Activated naive CD4-positive, alpha-beta T cell treated with anti-CD3 and anti-CD28 coated beads for 36 hours (primary cell): ENCODE measurements around the gene THADA. TPM values are rescaled to one million over a fixed set of nuclear protein-coding genes. Genes with fewer than 3 reads are reported as not detected.
"Not testable (repeated sequence)": the region's sequence is repeated elsewhere in the genome, so short reads cannot be mapped to it uniquely, and the experiment has no call there.

Experiments used
- CTCF ChIA-PET: fragments of 350-600 bp; sonication (Branson Sonifier 250); formaldehyde crosslinking; loops from one replicate; lab custom pipeline; 2021; ENCODE audit warnings: antibody characterized with exemption; lab: Charles Lee
- DNase-seq: peaks from one replicate; pipeline ENCODE4 v3.0.0-alpha.2; 2020
- H3K27ac Mint-ChIP-seq: one replicate; pipeline ENCODE4 v1.8.0; 2021; ENCODE audit warnings: mild to moderate bottlenecking, mixed read lengths
- H3K27me3 Mint-ChIP-seq: one replicate; pipeline ENCODE4 v1.8.0; 2021; ENCODE audit warnings: low read depth, mixed read lengths
- H3K36me3 Mint-ChIP-seq: one replicate; pipeline ENCODE4 v1.8.0; 2021; ENCODE audit warnings: low read depth, mixed read lengths
- H3K4me1 Mint-ChIP-seq: one replicate; pipeline ENCODE4 v1.8.0; 2021; ENCODE audit warnings: low read depth, mixed read lengths
- H3K4me3 Mint-ChIP-seq: one replicate; pipeline ENCODE4 v1.8.0; 2021; ENCODE audit warnings: mild to moderate bottlenecking, moderate library complexity, mixed read lengths
- H3K9me3 Mint-ChIP-seq: one replicate; pipeline ENCODE4 v1.8.0; 2021; ENCODE audit warnings: mixed read lengths
- intact Hi-C: fragments of 100-400 bp; cut with micrococcal nuclease; formaldehyde crosslinking; loops from one replicate; pipeline ENCODE4 v1.15.1; 2023
- total RNA-seq, 2 experiments: library from RNA; stranded (reverse); gene quantifications; one replicate each; pipeline ENCODE4 v1.2.3, GENCODE V29; 2021

The THADA gene
- total RNA-seq, 2 experiments from 2014 or later = 28.6 to 31.5 TPM

DNA sequence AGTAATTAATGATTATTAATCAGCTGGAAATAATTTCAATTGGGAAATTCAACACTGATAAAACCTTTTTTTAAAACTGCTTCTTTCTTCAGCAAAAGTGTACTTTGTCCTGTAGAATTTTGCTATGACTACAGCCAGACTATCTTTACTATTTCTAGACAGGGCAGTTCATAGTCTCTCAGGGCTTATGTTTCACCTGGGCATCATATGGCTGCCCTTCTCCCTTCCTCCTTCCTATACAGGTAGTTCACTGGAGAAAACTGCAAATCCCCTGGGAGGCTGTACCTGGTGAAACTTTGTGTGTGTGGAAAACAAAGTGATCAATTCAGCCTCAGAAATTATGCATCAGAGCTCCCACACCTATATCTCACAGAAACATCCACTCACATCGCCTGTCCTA is 38.6 kb downstream of the THADA start:
- Mint-ChIP-seq H3K27ac (no peak overlapping the region), H3K9me3 (no peaks in the 10 kb centered on the region), H3K27me3 (no peaks in the 10 kb centered on the region), H3K4me3 (no peak overlapping the region), H3K4me1 (peaks cover 26% of the 10 kb centered on the region), H3K36me3 (peaks cover 45% of the 10 kb centered on the region)
- no peak for DNase-seq
- intact Hi-C loops = loop anchor here (5.0 kb wide), 2 partner anchors 265 to 410 kb away; no protein-coding TSS in a partner anchor
- CTCF ChIA-PET = interaction anchor here (0.8 to 1.4 kb wide), 2 partner anchors 15 to 20 kb away, joined by 3 to 4 read pairs; no protein-coding TSS in a partner anchor

DNA sequence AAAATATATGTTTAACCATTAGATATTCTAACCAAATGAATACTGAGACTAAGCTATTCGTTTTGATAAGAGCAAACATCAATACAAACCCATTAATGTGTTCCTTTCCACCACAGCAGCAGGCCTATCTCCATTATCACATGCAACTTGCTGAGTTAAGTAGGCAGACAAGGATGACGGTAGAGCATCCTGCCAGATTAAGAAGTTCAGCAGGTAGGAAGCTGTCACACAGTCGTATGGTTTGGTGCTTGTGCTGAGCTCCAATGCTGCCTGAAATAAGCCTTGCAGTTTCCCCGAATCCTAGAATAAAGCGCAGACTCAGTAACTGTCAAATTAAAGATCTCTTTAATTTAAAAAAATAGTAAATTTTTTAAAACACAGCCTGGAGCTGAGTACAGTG is 39.6 kb downstream of the THADA start:
- Mint-ChIP-seq H3K36me3 (peaks cover 43% of the 10 kb centered on the region), H3K27me3 (no peaks in the 10 kb centered on the region), H3K4me1 (peaks cover 19% of the 10 kb centered on the region), H3K27ac (no peak overlapping the region), H3K9me3 (no peaks in the 10 kb centered on the region), H3K4me3 (no peak overlapping the region)
- CTCF ChIA-PET = interaction anchor here (0.8 to 1.4 kb wide), 3 partner anchors 14 to 21 kb away, joined by 3 to 5 read pairs (median 4); no protein-coding TSS in a partner anchor
- DNase-seq = no peak
- intact Hi-C loops = loop anchor here (5.0 kb wide), 2 partner anchors 264 to 409 kb away; no protein-coding TSS in a partner anchor

DNA sequence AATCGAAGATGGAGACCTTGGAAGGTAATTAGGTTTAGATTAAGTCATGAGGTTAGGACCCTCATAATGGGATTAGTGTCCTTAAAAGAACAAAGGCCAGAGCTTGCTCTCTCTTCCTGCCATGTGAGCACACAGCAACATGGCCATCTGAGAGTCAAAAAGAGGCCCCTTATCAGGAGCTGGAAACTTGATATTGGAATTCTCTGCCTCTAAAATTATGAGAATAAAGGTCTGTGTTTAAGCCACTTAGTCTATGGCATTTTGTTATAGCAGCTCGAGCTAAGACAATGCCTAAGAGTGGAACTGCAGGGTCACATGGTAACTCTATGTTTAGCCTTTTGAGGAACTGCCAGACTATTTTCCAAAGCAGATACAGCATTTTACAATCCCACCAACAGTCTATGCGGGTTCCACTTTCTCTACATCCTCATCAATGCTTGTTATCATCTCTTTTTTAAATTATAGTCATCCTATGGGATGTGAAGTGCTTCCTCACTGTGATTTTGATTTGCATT is 42.4 kb downstream of the THADA start:
- Mint-ChIP-seq H3K27me3 (no peaks in the 10 kb centered on the region), H3K9me3 (no peaks in the 10 kb centered on the region), H3K36me3 (peaks cover 56% of the 10 kb centered on the region), H3K4me1 (no peaks in the 10 kb centered on the region), H3K4me3 (no peak overlapping the region), H3K27ac (no peak overlapping the region)
- DNase-seq = no peak
- CTCF ChIA-PET = interaction anchor here (1.8 kb wide), 1 partner anchor 24 kb away, joined by 4 read pairs; no protein-coding TSS in a partner anchor
- intact Hi-C loops = no loop called here

DNA sequence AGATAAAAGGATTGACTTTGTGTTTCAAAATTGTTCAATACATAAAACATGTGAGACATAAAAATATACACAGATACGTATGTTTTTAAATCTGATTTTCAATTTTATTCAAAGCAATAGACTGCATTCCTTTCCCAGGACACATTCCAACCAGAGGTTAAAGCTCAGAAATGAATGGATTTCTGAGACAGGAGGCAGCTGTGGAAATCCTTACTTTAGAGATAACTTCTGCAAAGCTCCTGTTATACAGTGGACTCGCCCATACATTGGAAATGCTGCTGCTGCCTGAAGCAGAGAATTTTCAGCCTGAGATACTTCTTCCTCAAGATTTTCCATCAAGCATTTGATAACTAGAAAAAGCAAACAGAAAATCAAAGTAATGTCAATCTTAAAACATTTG is 43.8 kb downstream of the THADA start:
- CTCF ChIA-PET = interaction anchor here (0.6 to 1.8 kb wide), 3 partner anchors 10 to 150 kb away, joined by 4 to 8 read pairs (median 5); no protein-coding TSS in a partner anchor
- no peak overlapping the region for H3K27ac Mint-ChIP-seq
- DNase-seq = no peak
- H3K4me1 Mint-ChIP-seq = no peaks in the 10 kb centered on the region
- intact Hi-C loops = no loop called here
- H3K9me3 Mint-ChIP-seq = no peaks in the 10 kb centered on the region
- H3K27me3 Mint-ChIP-seq = no peaks in the 10 kb centered on the region
- H3K4me3 Mint-ChIP-seq = no peak overlapping the region
- H3K36me3 Mint-ChIP-seq = peaks cover 53% of the 10 kb centered on the region

DNA sequence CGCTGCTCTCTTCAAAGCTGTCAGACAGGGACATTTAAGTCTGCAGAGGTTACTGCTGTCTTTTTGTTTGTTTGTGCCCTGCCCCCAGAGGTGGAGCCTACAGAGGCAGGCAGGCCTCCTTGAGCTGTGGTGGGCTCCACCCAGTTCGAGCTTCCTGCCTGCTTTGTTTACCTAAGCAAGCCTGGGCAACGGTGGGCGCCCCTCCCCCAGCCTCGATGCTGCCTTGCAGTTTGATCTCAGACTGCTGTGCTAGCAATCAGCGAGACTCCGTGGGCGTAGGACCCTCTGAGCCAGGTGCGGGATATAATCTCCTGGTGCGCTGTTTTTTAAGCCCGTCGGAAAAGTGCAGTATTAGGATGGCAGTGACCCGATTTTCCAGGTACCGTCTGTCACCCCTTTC is 47.5 kb downstream of the THADA start:
- H3K27ac Mint-ChIP-seq, H3K4me1 Mint-ChIP-seq, H3K9me3 Mint-ChIP-seq, DNase-seq, intact Hi-C loops, H3K27me3 Mint-ChIP-seq, H3K4me3 Mint-ChIP-seq: not testable (repeated sequence)
- CTCF ChIA-PET = interaction anchor here (1.2 kb wide), 1 partner anchor 29 kb away, joined by 4 read pairs; no protein-coding TSS in a partner anchor
- peaks cover 46% of the 10 kb centered on the region for H3K36me3 Mint-ChIP-seq

DNA sequence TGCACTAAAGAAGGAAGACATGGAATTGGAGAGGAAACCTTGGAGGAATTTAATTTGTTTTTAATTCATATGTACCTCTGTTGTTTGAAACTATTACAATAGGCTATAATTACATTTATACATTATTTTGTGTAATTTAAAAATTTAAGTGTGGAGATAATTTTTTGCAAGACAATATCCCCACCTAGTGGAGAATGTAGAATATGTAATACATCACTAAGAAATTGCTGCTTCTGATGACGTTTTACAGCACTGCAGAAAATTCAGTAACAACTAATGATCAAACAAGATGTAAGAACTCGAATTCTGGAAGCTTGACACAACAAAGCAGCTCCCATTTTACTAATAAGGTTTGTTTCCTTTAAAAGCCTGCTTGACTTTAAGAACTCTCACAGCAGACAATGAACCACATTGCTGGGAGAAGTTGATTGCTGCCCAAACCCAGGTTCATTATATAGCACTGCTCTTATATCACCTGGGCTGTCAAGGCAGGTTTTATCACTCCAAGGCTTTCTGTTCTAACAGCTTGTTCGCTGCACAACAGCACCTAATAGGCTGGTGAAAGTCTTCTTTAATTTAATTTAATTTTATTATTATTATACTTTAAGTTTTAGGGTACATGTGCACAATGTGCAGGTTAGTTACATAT is 53.4 kb downstream of the THADA start:
- Mint-ChIP-seq H3K36me3 (peaks cover 13% of the 10 kb centered on the region), H3K4me1 (peaks cover 11% of the 10 kb centered on the region), H3K27ac (no peak overlapping the region), H3K27me3 (no peaks in the 10 kb centered on the region), H3K9me3 (no peaks in the 10 kb centered on the region), H3K4me3 (no peak overlapping the region)
- no peak for DNase-seq
- intact Hi-C loops = loop anchor here (1.0 to 5.0 kb wide), 10 partner anchors 58 to 715 kb away; no protein-coding TSS in a partner anchor
- CTCF ChIA-PET = interaction anchor here (0.6 to 4.0 kb wide), 16 partner anchors 9 to 718 kb away, joined by 3 to 15 read pairs (median 4); no protein-coding TSS in a partner anchor

DNA sequence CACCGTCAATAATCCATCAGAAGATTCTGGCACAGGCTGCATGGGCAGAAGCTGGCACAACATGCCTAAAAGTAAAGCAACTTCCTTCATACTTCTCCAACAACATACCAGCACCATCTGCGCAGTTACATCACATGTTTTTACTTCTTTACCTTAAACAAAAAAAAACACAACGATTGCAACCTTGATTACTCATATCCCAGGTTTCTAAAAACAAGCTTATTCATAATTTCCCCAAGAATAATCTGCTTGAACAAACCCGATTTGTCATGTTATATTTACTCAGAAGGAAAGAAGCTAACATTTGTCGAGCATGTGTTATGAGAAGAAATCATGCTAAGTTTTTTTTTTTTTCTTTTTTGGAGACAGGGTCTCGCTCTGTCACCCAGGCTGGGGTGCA is 54.7 kb downstream of the THADA start:
- Mint-ChIP-seq H3K4me1 (peaks cover 15% of the 10 kb centered on the region), H3K27ac (no peak overlapping the region), H3K4me3 (no peak overlapping the region), H3K27me3 (no peaks in the 10 kb centered on the region), H3K36me3 (peaks cover 16% of the 10 kb centered on the region), H3K9me3 (no peaks in the 10 kb centered on the region)
- no peak for DNase-seq
- intact Hi-C loops = loop anchor here (5.0 kb wide), 3 partner anchors 249 to 714 kb away; no protein-coding TSS in a partner anchor
- CTCF ChIA-PET = interaction anchor here (0.6 to 4.0 kb wide), 18 partner anchors 11 to 714 kb away, joined by 3 to 15 read pairs (median 4); no protein-coding TSS in a partner anchor

DNA sequence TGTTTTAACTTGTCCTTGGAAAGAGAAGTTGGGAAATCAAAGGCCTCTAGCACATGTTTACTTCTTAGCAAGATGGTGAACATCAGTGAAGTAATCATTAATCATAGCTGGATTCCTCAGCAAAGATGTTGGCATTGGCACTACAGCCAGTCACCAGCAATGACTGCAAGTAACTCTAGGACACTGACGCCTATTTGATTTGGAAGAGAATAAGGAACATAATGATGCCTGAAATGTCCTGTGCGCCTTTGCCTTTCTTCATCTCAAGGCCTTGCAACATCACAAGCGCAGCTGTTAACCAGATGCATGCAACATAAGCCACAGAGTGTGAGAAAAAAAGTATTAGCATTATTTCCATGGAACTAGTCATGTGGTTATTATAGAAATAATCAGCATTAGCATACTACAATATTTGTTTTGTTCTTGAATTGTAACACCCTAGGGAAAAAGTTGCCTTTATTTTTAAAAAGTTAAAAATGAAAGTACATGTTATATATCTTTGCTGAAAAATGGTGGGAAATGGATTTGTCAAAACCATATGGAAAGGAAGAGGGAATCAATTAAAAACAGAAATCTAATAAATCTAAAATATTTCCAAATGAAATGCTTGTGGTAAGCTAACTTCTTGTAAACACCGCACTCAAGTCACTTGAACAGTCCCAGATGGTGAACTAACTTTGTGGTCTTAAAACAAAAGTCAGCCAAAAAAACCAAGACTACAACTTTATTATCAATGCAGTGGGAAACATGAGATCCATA is 55.6 kb downstream of the THADA start:
- no peak overlapping the region for H3K4me3 Mint-ChIP-seq
- peaks cover 16% of the 10 kb centered on the region for H3K36me3 Mint-ChIP-seq
- peaks cover 15% of the 10 kb centered on the region for H3K4me1 Mint-ChIP-seq
- CTCF ChIA-PET = interaction anchor here (1.6 to 4.0 kb wide), 3 partner anchors 18 to 413 kb away, joined by 10 to 15 read pairs (median 11); no protein-coding TSS in a partner anchor
- no peaks in the 10 kb centered on the region for H3K9me3 Mint-ChIP-seq
- intact Hi-C loops = loop anchor here (5.0 kb wide), 3 partner anchors 248 to 713 kb away; no protein-coding TSS in a partner anchor
- H3K27me3 Mint-ChIP-seq = no peaks in the 10 kb centered on the region
- H3K27ac Mint-ChIP-seq = no peak overlapping the region
- no peak for DNase-seq

DNA sequence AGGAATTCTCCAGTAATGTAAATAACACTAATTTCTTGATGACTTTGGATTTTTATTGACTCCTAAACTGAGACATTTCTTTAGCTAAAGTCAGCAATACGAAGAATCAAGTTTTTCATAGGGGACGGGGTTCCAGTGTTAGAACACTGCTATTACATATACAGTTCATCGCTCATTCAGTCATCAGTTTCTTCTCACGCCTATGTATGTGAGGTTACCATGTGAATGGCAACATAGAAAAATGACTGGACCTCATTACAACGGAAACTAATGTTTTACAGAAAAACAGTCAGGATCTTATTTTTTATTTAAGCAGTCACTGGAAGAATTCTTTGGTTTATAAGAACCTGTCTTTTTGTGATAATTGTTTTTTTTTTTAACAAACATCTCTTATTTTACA is 56.4 kb downstream of the THADA start:
- H3K36me3 Mint-ChIP-seq = peaks cover 24% of the 10 kb centered on the region
- H3K27ac Mint-ChIP-seq = no peak overlapping the region
- CTCF ChIA-PET = interaction anchor here (1.2 to 4.0 kb wide), 3 partner anchors 12 to 412 kb away, joined by 3 to 15 read pairs (median 5); no protein-coding TSS in a partner anchor
- no peaks in the 10 kb centered on the region for H3K27me3 Mint-ChIP-seq
- H3K4me1 Mint-ChIP-seq = peaks cover 15% of the 10 kb centered on the region
- no peak for DNase-seq
- H3K9me3 Mint-ChIP-seq = no peaks in the 10 kb centered on the region
- H3K4me3 Mint-ChIP-seq = no peak overlapping the region
- intact Hi-C loops = no loop called here

DNA sequence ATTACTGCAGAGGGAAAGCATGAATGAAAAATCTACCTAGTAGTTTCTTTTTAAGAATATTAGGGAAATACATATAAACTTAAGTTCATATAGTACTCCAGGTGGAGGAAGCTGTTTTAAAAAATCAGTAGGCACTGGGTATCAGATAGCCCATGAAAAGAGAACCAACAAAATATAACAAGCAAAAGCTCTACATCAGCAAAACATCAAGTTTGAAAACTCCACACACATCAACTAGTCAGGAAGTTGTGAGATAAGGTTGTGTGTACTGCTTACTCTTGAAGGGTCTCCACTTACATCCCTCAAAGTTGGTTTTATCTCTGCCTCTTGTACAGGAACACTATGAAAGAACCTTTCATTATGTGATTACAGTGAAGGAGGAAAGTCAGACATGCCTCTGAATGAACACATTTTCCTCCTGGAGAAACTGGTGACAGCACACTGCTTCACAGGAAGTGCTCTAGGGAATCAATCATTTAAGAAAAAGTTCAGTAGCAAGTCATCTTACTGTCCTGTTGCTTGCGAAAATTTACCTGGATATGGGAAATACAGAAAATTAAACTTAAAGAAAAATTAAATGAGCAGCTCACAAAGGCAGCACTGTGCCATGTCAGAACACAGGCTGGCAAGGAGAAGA is 57.7 kb downstream of the THADA start:
- H3K27ac Mint-ChIP-seq = no peak overlapping the region
- intact Hi-C loops = no loop called here
- peaks cover 31% of the 10 kb centered on the region for H3K36me3 Mint-ChIP-seq
- H3K9me3 Mint-ChIP-seq = no peaks in the 10 kb centered on the region
- peaks cover 15% of the 10 kb centered on the region for H3K4me1 Mint-ChIP-seq
- DNase-seq = no peak
- H3K27me3 Mint-ChIP-seq = no peaks in the 10 kb centered on the region
- CTCF ChIA-PET = interaction anchor here (0.6 to 4.0 kb wide), 4 partner anchors 10 to 411 kb away, joined by 3 to 15 read pairs (median 4); no protein-coding TSS in a partner anchor
- H3K4me3 Mint-ChIP-seq = no peak overlapping the region

DNA sequence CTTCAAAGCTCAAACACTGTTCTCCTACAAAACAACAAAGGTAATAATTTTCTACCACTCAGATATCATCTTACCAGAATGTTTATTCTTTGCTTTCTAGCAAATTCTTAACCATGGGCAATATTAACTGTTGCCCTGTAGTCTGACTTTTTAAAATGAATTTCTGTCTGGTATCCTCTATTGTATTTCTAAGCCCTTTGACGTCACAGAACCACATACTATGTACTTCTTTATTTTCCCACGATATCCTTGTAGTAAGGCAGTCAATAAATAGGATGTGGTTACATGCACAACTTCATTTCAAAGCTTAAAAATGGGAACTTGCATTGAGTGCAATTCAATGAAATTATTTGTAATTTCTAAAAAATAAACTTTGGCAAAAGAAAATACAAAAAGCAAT is 58.7 kb downstream of the THADA start:
- CTCF ChIA-PET = interaction anchor here (0.6 to 1.0 kb wide), 3 partner anchors 308 to 492 kb away, joined by 3 to 5 read pairs (median 3); no protein-coding TSS in a partner anchor
- Mint-ChIP-seq H3K4me3 (no peak overlapping the region), H3K27ac (no peak overlapping the region), H3K36me3 (peaks cover 38% of the 10 kb centered on the region), H3K4me1 (peaks cover 17% of the 10 kb centered on the region), H3K9me3 (no peaks in the 10 kb centered on the region), H3K27me3 (no peaks in the 10 kb centered on the region)
- DNase-seq = no peak
- intact Hi-C loops = no loop called here
